Measurements from ENCODE around the gene DOCK11.

DOCK11 gene

DNA sequence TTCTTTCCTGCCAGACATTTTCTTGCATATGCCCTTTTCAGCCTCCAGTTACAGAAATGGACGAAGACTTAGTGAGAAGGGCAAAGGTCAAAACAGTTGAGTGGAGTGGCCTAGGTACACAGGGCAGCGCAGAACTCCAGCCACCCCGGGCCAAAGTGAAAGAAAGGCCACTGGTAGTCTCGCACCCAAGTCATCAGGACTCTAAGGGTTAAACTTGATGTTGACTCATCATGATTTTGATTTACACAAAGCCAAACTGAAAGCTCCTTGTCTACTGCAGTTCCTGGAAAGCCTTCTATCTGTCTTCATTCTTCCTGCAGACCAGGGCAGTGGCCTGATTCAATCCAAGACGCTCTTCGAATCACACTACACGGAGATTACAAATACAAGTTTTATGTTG is 229.2 kb downstream of the DOCK11 start:
- Histone ChIP-seq H3K27ac (ENCODE audit: extremely low read depth, low read depth, low read length) (no peak overlapping the region), H3K36me3 (ENCODE audit: control insufficient read depth in 2 of 2, insufficient read depth in 1 of 2, low read length in 2 of 2) (no peaks in the 10 kb centered on the region), H3K4me1 (ENCODE audit: control insufficient read depth, insufficient read depth, low read length) (0 out of 2 replicates have a peak, but pooled peaks cover 5% of the 10 kb centered on the region), H3K9me3 (ENCODE audit: control insufficient read depth, insufficient read depth, low read depth, low read length) (no peaks in the 10 kb centered on the region), H3K4me3 (ENCODE audit: low read depth, low read length) (no peak overlapping the region)
- TF ChIP-seq, protein P1, sequence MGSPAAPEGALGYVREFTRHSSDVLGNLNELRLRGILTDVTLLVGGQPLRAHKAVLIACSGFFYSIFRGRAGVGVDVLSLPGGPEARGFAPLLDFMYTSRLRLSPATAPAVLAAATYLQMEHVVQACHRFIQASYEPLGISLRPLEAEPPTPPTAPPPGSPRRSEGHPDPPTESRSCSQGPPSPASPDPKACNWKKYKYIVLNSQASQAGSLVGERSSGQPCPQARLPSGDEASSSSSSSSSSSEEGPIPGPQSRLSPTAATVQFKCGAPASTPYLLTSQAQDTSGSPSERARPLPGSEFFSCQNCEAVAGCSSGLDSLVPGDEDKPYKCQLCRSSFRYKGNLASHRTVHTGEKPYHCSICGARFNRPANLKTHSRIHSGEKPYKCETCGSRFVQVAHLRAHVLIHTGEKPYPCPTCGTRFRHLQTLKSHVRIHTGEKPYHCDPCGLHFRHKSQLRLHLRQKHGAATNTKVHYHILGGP (tag by site-specific recombination; IDR thresholded peaks at IDR 0.05) = peak; percentile 67
- TF ChIP-seq GLIS1 (tag by site-specific recombination; IDR thresholded peaks at IDR 0.05) (no peak), ZNF2 (tag by site-specific recombination; IDR thresholded peaks at IDR 0.05) (no peak)
- TF ChIP-seq, protein P2, sequence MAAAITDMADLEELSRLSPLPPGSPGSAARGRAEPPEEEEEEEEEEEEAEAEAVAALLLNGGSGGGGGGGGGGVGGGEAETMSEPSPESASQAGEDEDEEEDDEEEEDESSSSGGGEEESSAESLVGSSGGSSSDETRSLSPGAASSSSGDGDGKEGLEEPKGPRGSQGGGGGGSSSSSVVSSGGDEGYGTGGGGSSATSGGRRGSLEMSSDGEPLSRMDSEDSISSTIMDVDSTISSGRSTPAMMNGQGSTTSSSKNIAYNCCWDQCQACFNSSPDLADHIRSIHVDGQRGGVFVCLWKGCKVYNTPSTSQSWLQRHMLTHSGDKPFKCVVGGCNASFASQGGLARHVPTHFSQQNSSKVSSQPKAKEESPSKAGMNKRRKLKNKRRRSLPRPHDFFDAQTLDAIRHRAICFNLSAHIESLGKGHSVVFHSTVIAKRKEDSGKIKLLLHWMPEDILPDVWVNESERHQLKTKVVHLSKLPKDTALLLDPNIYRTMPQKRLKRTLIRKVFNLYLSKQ (tag by site-specific recombination; IDR thresholded peaks at IDR 0.05; ENCODE audit: borderline replicate concordance) = no peak
- ChIA-PET POLR2A (no interaction called here), CTCF (no interaction called here)

DNA sequence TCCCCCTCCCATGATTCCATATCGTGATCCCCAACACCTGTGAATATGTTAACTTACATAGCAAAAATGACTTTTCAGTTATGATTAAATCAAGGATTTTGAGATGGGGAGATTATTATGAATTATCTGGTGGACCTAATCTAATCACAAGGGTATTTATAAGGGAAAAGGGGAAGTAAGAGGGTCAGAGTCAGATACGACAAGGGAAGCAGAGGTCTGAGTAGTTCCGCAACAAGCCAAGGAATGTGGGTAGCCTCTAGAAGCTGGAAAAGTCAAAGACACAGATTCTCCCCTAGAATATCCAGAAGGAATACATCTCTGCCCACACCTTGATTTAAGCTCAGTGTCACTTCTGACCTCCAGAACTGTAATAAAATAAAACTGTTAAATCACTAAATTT is 230.8 kb downstream of the DOCK11 start:
- ChIA-PET CTCF (no interaction called here), POLR2A (no interaction called here)
- no peaks in the 10 kb centered on the region for H3K36me3 ChIP-seq (ENCODE audit: control insufficient read depth in 2 of 2, insufficient read depth in 1 of 2, low read length in 2 of 2)
- TF ChIP-seq ZBTB48 (tag by site-specific recombination; IDR thresholded peaks at IDR 0.05) (no peak), SP2 (tag by site-specific recombination; IDR thresholded peaks at IDR 0.05) (no peak), ZIC2 (tag by site-specific recombination; IDR thresholded peaks at IDR 0.05) (no peak), ZNF274 (IDR thresholded peaks at IDR 0.05; ENCODE audit: low read length) (no peak), ZNF274 (tag by site-specific recombination; IDR thresholded peaks at IDR 0.05; ENCODE audit: borderline replicate concordance) (no peak), ZNF791 (tag by site-specific recombination; IDR thresholded peaks at IDR 0.05) (no peak), KLF7 (tag by site-specific recombination; IDR thresholded peaks at IDR 0.05; ENCODE audit: borderline replicate concordance) (no peak), GLIS1 (tag by site-specific recombination; IDR thresholded peaks at IDR 0.05) (no peak), ZNF530 (tag by site-specific recombination; IDR thresholded peaks at IDR 0.05; ENCODE audit: low read depth) (no peak), HOXD13 (CRISPR knock-in tag; IDR thresholded peaks at IDR 0.05; ENCODE audit: borderline replicate concordance) (no peak), ZNF202 (tag by site-specific recombination; IDR thresholded peaks at IDR 0.05; ENCODE audit: borderline replicate concordance) (no peak), ZNF777 (tag by site-specific recombination; IDR thresholded peaks at IDR 0.05; ENCODE audit: borderline replicate concordance) (no peak), ZNF571 (tag by site-specific recombination; IDR thresholded peaks at IDR 0.05) (no peak)
- TF ChIP-seq, protein P3, sequence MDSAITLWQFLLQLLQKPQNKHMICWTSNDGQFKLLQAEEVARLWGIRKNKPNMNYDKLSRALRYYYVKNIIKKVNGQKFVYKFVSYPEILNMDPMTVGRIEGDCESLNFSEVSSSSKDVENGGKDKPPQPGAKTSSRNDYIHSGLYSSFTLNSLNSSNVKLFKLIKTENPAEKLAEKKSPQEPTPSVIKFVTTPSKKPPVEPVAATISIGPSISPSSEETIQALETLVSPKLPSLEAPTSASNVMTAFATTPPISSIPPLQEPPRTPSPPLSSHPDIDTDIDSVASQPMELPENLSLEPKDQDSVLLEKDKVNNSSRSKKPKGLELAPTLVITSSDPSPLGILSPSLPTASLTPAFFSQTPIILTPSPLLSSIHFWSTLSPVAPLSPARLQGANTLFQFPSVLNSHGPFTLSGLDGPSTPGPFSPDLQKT (IDR thresholded peaks at IDR 0.05; ENCODE audit: borderline replicate concordance, low read depth, low read length) = no peak
- TF ChIP-seq, protein P4, sequence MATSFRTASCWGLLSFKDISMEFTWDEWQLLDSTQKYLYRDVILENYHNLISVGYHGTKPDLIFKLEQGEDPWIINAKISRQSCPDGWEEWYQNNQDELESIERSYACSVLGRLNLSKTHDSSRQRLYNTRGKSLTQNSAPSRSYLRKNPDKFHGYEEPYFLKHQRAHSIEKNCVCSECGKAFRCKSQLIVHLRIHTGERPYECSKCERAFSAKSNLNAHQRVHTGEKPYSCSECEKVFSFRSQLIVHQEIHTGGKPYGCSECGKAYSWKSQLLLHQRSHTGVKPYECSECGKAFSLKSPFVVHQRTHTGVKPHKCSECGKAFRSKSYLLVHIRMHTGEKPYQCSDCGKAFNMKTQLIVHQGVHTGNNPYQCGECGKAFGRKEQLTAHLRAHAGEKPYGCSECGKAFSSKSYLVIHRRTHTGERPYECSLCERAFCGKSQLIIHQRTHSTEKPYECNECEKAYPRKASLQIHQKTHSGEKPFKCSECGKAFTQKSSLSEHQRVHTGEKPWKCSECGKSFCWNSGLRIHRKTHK (tag by site-specific recombination; IDR thresholded peaks at IDR 0.05) = no peak
- H3K27ac ChIP-seq (ENCODE audit: extremely low read depth, low read depth, low read length) = no peak overlapping the region
- no peaks in the 10 kb centered on the region for H3K9me3 ChIP-seq (ENCODE audit: control insufficient read depth, insufficient read depth, low read depth, low read length)
- H3K4me1 ChIP-seq (ENCODE audit: control insufficient read depth, insufficient read depth, low read length) = 0 out of 2 replicates have a peak, but pooled peaks cover 5% of the 10 kb centered on the region
- H3K4me3 ChIP-seq (ENCODE audit: low read depth, low read length) = no peak overlapping the region

Data from HEK293 (cell line).